Loucy (cell line): ENCODE measurements around the gene PARD6G.

Source experiments
- H2AFZ ChIP-seq: fragments of 200-600 bp; sonication (generic); 2 replicates; pipeline ENCODE4 v1.6.0; 2016; ENCODE audit warnings: antibody characterized with exemption, mild to moderate bottlenecking, low read length, moderate library complexity
- H3F3A ChIP-seq: fragments of 200-600 bp; 2 replicates; pipeline ENCODE4 v1.6.0; 2016; ENCODE audit warnings: antibody characterized with exemption, low read depth, mild to moderate bottlenecking
- H3K27me3 ChIP-seq: fragments of 200-600 bp; sonication (generic); 2 replicates; pipeline ENCODE4 v1.6.1; 2014; ENCODE audit warnings: low read length, mild to moderate bottlenecking; ENCODE audit not compliant: insufficient read depth, poor library complexity, severe bottlenecking
- H3K36me3 ChIP-seq: fragments of 200-600 bp; sonication (generic); 2 replicates; pipeline ENCODE4 v1.6.1; 2016; ENCODE audit warnings: low read length; ENCODE audit not compliant: insufficient read depth
- H3K4me1 ChIP-seq: fragments of 200-600 bp; sonication (generic); 2 replicates; pipeline ENCODE4 v1.5.1; 2014; ENCODE audit warnings: low read length, mild to moderate bottlenecking; ENCODE audit not compliant: insufficient read depth, poor library complexity, severe bottlenecking
- H3K4me2 ChIP-seq: fragments of 200-600 bp; sonication (generic); 2 replicates; pipeline ENCODE4 v1.6.0; 2014; ENCODE audit warnings: antibody characterized with exemption, low read length, low read depth, mild to moderate bottlenecking; ENCODE audit not compliant: poor library complexity, severe bottlenecking
- H3K4me3 ChIP-seq: fragments of 200-600 bp; sonication (generic); 2 replicates; pipeline ENCODE4 v1.5.1; 2014; ENCODE audit warnings: low read length, mild to moderate bottlenecking, mixed read lengths; ENCODE audit not compliant: poor library complexity, severe bottlenecking
- H3K79me2 ChIP-seq: fragments of 200-600 bp; sonication (generic); 2 replicates; pipeline ENCODE4 v1.6.1; 2014; ENCODE audit warnings: low read length; ENCODE audit not compliant: insufficient read depth
- H3K9ac ChIP-seq: fragments of 200-600 bp; sonication (generic); 2 replicates; pipeline ENCODE4 v1.6.0; 2014; ENCODE audit warnings: mild to moderate bottlenecking, low read depth, low read length, moderate library complexity; ENCODE audit not compliant: poor library complexity, severe bottlenecking
- H3K9me2 ChIP-seq: fragments of 200-600 bp; sonication (generic); replicated peaks from 2 replicates; pipeline ENCODE4 v1.6.1; 2016; ENCODE audit warnings: low read depth, low read length, mixed read lengths
- H3K9me3 ChIP-seq: fragments of 200-600 bp; sonication (generic); 2 replicates; pipeline ENCODE4 v1.6.1; 2014; ENCODE audit warnings: mild to moderate bottlenecking, antibody characterized with exemption, low read length, low read depth; ENCODE audit not compliant: insufficient read depth
- H4K20me1 ChIP-seq: fragments of 200-600 bp; sonication (generic); 2 replicates; pipeline ENCODE4 v1.6.0; 2014; ENCODE audit warnings: antibody characterized with exemption, low read length, mild to moderate bottlenecking; ENCODE audit not compliant: insufficient read depth, poor library complexity, severe bottlenecking
- CTCF ChIP-seq: fragments of 200-600 bp; sonication (generic); conservative IDR thresholded peaks from 2 replicates; pipeline ENCODE4 v1.5.1; 2014; ENCODE audit warnings: mild to moderate bottlenecking, antibody characterized with exemption, low read length
- EZH2phosphoT487 ChIP-seq: fragments of 200-600 bp; IDR thresholded peaks from 2 replicates; pipeline ENCODE4 v1.6.1; 2018; ENCODE audit warnings: antibody characterized with exemption, mild to moderate bottlenecking, moderate library complexity, borderline replicate concordance

PARD6G gene

GRCh38 chr18:80179857-80180558, 67.3 kb downstream of the PARD6G start:
- Histone ChIP-seq H3K9me2 (no peaks in the 10 kb centered on the region), H3F3A (no peaks in the 10 kb centered on the region), H4K20me1 (no peaks in the 10 kb centered on the region), H3K27me3 (no peaks in the 10 kb centered on the region), H3K4me2 (no peak overlapping the region), H2AFZ (no peak overlapping the region), H3K4me3 (no peak overlapping the region), H3K36me3 (no peaks in the 10 kb centered on the region), H3K79me2 (no peaks in the 10 kb centered on the region), H3K4me1 (peaks cover 15% of the 10 kb centered on the region), H3K9me3 (no peaks in the 10 kb centered on the region; the same call in 1 of the 2 replicates), H3K9ac (no peak overlapping the region)
- no peak for TF ChIP-seq EZH2phosphoT487
- no peak for TF ChIP-seq CTCF

DNA sequence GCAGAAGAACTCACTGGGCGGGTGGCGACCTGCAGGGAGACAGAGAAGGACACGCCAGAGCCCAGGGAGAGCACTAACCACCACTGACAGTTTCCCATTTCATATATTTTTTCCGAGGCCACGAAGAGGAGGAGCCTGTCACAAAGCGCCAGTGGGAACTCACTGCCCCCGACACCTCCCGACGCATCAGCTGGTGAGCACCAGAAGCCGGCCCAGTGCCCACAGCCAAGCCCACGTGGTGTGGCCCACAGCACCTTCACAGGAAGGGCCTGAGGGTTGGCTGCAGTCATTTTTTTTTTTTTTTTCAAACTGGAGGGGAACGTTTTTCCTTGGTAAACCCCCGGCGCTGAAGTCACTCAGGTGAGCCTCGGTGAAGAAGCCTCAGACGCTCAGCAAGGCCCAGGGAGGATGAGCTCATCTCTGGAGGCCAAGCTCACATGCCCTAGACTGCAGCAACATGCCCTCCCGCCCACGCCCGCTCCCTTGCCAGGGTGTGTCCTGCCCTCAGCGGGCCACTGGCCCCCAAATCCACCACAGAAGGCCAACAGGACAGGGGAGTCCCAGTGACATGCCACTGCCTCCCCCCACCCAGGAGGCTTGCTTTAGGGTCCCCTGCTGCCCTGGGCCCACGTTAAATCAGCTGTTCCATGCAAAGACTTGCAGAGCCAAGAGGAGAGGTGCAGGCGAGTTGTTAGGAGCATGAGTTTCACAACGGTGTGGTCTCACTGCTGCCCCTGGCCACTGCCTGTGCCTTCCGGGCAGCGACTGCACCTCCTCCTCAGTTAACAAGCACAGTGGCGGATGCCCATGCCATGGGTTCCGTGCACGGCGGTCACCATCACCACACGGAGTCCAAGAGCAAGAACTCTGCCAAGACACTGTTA, 68.1 kb downstream of the PARD6G start:
- Histone ChIP-seq H3K9me3 (no peaks in the 10 kb centered on the region; the same call in 1 of the 2 replicates), H3K4me2 (no peak overlapping the region), H3K79me2 (no peaks in the 10 kb centered on the region), H3K9me2 (no peaks in the 10 kb centered on the region), H4K20me1 (no peaks in the 10 kb centered on the region), H3K4me3 (no peak overlapping the region), H3K4me1 (peaks cover 17% of the 10 kb centered on the region), H3K9ac (no peak overlapping the region), H3F3A (no peaks in the 10 kb centered on the region), H3K27me3 (no peaks in the 10 kb centered on the region), H3K36me3 (no peaks in the 10 kb centered on the region), H2AFZ (no peak overlapping the region)
- TF ChIP-seq EZH2phosphoT487: no peak
- no peak for TF ChIP-seq CTCF

DNA sequence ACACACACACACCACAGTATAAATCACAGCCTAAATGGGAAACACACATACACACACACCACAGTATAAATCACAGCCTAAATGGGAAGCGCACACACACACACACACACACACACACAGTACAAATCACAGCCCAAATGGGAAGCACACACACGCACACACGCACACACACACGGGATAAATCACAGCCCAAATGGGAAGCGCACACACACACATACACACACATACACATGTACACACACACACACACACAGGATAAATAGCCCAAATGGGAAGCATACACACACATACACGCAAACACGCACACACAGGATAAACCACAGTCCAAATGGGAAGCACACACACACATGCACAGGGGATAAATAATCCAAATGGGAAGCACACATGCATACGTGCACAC, 70.2 kb downstream of the PARD6G start:
- no peaks in the 10 kb centered on the region for H4K20me1 ChIP-seq
- no peaks in the 10 kb centered on the region for H3K9me2 ChIP-seq
- no peak overlapping the region for H2AFZ ChIP-seq
- TF ChIP-seq EZH2phosphoT487 (no peak), CTCF (no peak)
- H3K4me1 ChIP-seq: peaks cover 17% of the 10 kb centered on the region
- H3K27me3 ChIP-seq: no peaks in the 10 kb centered on the region
- H3K36me3 ChIP-seq: no peaks in the 10 kb centered on the region
- no peak overlapping the region for H3K9ac ChIP-seq
- H3K9me3 ChIP-seq: no peaks in the 10 kb centered on the region; the same call in 1 of the 2 replicates
- no peaks in the 10 kb centered on the region for H3K79me2 ChIP-seq
- no peak overlapping the region for H3K4me2 ChIP-seq
- no peaks in the 10 kb centered on the region for H3F3A ChIP-seq
- H3K4me3 ChIP-seq: no peak overlapping the region
